ENCODE data around the gene ARHGAP29. TPM values are rescaled to one million over a fixed set of nuclear protein-coding genes. Genes with fewer than 3 reads are reported as not detected.

ARHGAP29 gene
- total and polyA plus RNA-seq, 2 of the 4 experiments (the other 2 are of a cell fraction), result 19.1 to 30.3 TPM

- no peak for TF ChIP-seq CEBPB (IDR thresholded peaks at IDR 0.05; ENCODE audit: low read depth, low read length)
Observed at GRCh38 chr1:94254073-94254810, 16.9 kb upstream of the ARHGAP29 start (continued).

- Histone ChIP-seq H2AK9ac (replicated peaks; ENCODE audit: low read depth, low read length, poor library complexity) (no peak overlapping the region), H3K56ac (ENCODE audit: extremely low read depth, insufficient read depth, low read length) (no peak overlapping the region), H4K91ac (ENCODE audit: insufficient read depth, low read depth, low read length) (no peak overlapping the region), H3K23ac (ENCODE audit: low read depth, low read length) (no peak overlapping the region), H3K4me3 (ENCODE audit: insufficient read depth, low read depth, low read length) (no peak overlapping the region), H3K27ac (ENCODE audit: insufficient read depth, low read length) (no peak overlapping the region), H3K4ac (ENCODE audit: low read depth, low read length) (no peak overlapping the region), H3K4me1 (ENCODE audit: control insufficient read depth, insufficient read depth, low read length) (peaks cover 4% of the 10 kb centered on the region; the same call in 1 of the 2 replicates), H2AK5ac (ENCODE audit: low read depth, low read length) (no peak overlapping the region), H4K5ac (ENCODE audit: low read depth, low read length) (no peak overlapping the region), H2BK5ac (ENCODE audit: low read depth, low read length, poor library complexity, severe bottlenecking) (no peak overlapping the region), H3K36me3 (ENCODE audit: control insufficient read depth, insufficient read depth, low read length) (no peaks in the 10 kb centered on the region), H3K9me1 (ENCODE audit: insufficient read depth, low read length) (no peaks in the 10 kb centered on the region), H2BK15ac (ENCODE audit: low read depth, low read length) (no peak overlapping the region), H2BK120ac (ENCODE audit: low read depth, low read length) (no peak overlapping the region), H3K79me1 (ENCODE audit: low read depth in 1 of 2, low read length in 2 of 2) (no peaks in the 10 kb centered on the region), H4K8ac (ENCODE audit: low read depth in 2 of 2, low read length in 2 of 2) (no peak overlapping the region), H3K27me3 (ENCODE audit: control insufficient read depth, insufficient read depth, low read length) (no peaks in the 10 kb centered on the region), H3K14ac (replicated peaks; ENCODE audit: low read depth, low read length) (no peak overlapping the region), H3K9me3 (ENCODE audit: control insufficient read depth, insufficient read depth, low read length) (no peaks in the 10 kb centered on the region), H3K4me2 (ENCODE audit: low read depth, low read length) (no peak overlapping the region), H2AFZ (replicated peaks; ENCODE audit: low read length, poor library complexity) (no peak overlapping the region), H2BK20ac (ENCODE audit: low read depth, low read length) (no peak overlapping the region), H3K9ac (ENCODE audit: low read depth, low read length) (no peak overlapping the region), H3K18ac (ENCODE audit: low read depth, low read length) (no peak overlapping the region), H4K20me1 (ENCODE audit: insufficient read depth, low read length) (no peaks in the 10 kb centered on the region)
- DNase-seq (no peak), ATAC-seq (ENCODE audit: low read depth) (no peak)
- ChIA-PET CTCF (interaction anchor here (0.8 to 0.9 kb wide), 2 partner anchors 196 to 230 kb away, joined by 3 read pairs; no protein-coding TSS in a partner anchor), POLR2A (ENCODE audit: unreplicated experiment) (no interaction called here)
- dilution Hi-C loops (cut with HindIII; ENCODE audit: low sequenced_read_pairs, unreplicated experiment), result no loop called here
- no TSS peak for BruUV-seq (replicated peaks)
- in situ Hi-C loops (cut with MboI; ENCODE audit: low sequenced_read_pairs), result no loop called here
- intact Hi-C loops (cut with micrococcal nuclease), result no loop called here
- no CpG with 5 or more reads among the region's 9 CpGs for WGBS, 2 experiments (ENCODE audit: extremely low coverage in 2 of 2, insufficient read length in 1 of 2)
- TF ChIP-seq MAFK (IDR thresholded peaks at IDR 0.05; ENCODE audit: low read depth, low read length) (no peak), CTCF (conservative IDR thresholded peaks at IDR 0.05; ENCODE audit: low read depth, low read length) (no peak), RAD21 (IDR thresholded peaks at IDR 0.05; ENCODE audit: low read length) (no peak), POLR2A (IDR thresholded peaks at IDR 0.05; ENCODE audit: low read depth, low read length) (no peak), CHD1 (IDR thresholded peaks at IDR 0.05; ENCODE audit: low read depth, low read length) (no peak), USF2 (IDR thresholded peaks at IDR 0.05; ENCODE audit: low read depth, low read length) (no peak), RCOR1 (IDR thresholded peaks at IDR 0.05; ENCODE audit: insufficient replicate concordance, low read length) (no peak), RFX5 (IDR thresholded peaks at IDR 0.05; ENCODE audit: low read depth, low read length) (no peak), MAZ (IDR thresholded peaks at IDR 0.05; ENCODE audit: borderline replicate concordance, low read depth, low read length) (no peak), SMC3 (IDR thresholded peaks at IDR 0.05; ENCODE audit: low read depth, low read length) (no peak), FOS (IDR thresholded peaks at IDR 0.05; ENCODE audit: low read depth, low read length) (no peak), MXI1 (IDR thresholded peaks at IDR 0.05; ENCODE audit: borderline replicate concordance, low read depth, low read length) (no peak), BHLHE40 (IDR thresholded peaks at IDR 0.05; ENCODE audit: low read depth, low read length) (no peak), NFE2L2 (IDR thresholded peaks at IDR 0.05; ENCODE audit: low read depth, low read length) (no peak), CEBPB (IDR thresholded peaks at IDR 0.05; ENCODE audit: low read depth, low read length) (no peak)
Observed at GRCh38 chr1:94253456-94254017, 16.2 kb upstream of the ARHGAP29 start.

Data from IMR-90 (cell line).